K562 (cell line): ENCODE results near the gene DHDDS. TPM values are rescaled to one million over a fixed set of nuclear protein-coding genes. Genes with fewer than 3 reads are reported as not detected.

Experiments
- CREB1 ChIP-seq, 2 experiments: sonication (generic) in 1 of 2; formaldehyde crosslinking in 1 of 2; IDR thresholded peaks; 2 replicates each; pipeline versions ENCODE4 v1.6.1 to v1.8.0; 2012 to 2022; ENCODE audit warnings: inconsistent platforms in 1 of 2, mild to moderate bottlenecking in 1 of 2, missing genetic modification reagents in 1 of 2, moderate library complexity in 1 of 2
- EGR1 ChIP-seq: fragments of 450-650 bp; conservative IDR thresholded peaks from 2 replicates; pipeline ENCODE4 v1.6.1; 2017; ENCODE audit warnings: mild to moderate bottlenecking
- FOXM1 ChIP-seq, 2 experiments: fragments of 450-650 bp in 1 of 2; sonication (generic) in 1 of 2; formaldehyde crosslinking in 1 of 2; IDR thresholded peaks; 2 replicates each; pipeline versions ENCODE4 v1.6.1 to v1.9.0; 2017 to 2022; ENCODE audit warnings: low read depth in 2 of 2, mild to moderate bottlenecking in 2 of 2, missing genetic modification reagents in 1 of 2, moderate library complexity in 1 of 2
- LEF1 ChIP-seq: fragments of 450-650 bp; IDR thresholded peaks from 2 replicates; pipeline ENCODE4 v1.6.1; 2016; ENCODE audit warnings: mild to moderate bottlenecking
- MTA3 ChIP-seq: fragments of 450-650 bp; formaldehyde crosslinking; IDR thresholded peaks from 2 replicates; pipeline ENCODE4 v1.6.1; 2017; ENCODE audit warnings: mild to moderate bottlenecking, borderline replicate concordance
- NFIX ChIP-seq: fragments of 250-450 bp; sonication (Bioruptor Pico); IDR thresholded peaks from 2 replicates; pipeline ENCODE4 v1.4.0; 2020; ENCODE audit warnings: low read depth, mild to moderate bottlenecking, moderate library complexity
- NR2C1 ChIP-seq, 2 experiments: fragments of 450-650 bp; IDR thresholded peaks; 2 replicates each; pipeline ENCODE4 v1.6.1; 2017; ENCODE audit warnings: mild to moderate bottlenecking in 2 of 2, antibody characterized with exemption in 1 of 2, inconsistent platforms in 1 of 2, missing compliant biosample characterization in 1 of 2, missing genetic modification characterization in 1 of 2
- RB1 ChIP-seq: fragments of 450-650 bp; IDR thresholded peaks from 2 replicates; pipeline ENCODE4 v1.6.1; 2017; ENCODE audit warnings: low read depth, mild to moderate bottlenecking
- SMAD1 ChIP-seq: fragments of 150-350 bp; IDR thresholded peaks from 2 replicates; pipeline ENCODE4 v1.6.1; 2014; ENCODE audit warnings: low read length, low read depth; ENCODE audit not compliant: partially characterized antibody
- SMARCC2 ChIP-seq: fragments of 450-650 bp; IDR thresholded peaks from 2 replicates; pipeline ENCODE4 v1.6.1; 2017; ENCODE audit warnings: antibody characterized with exemption, moderate library complexity, mild to moderate bottlenecking, low read depth
- TRIM25 ChIP-seq: fragments of 450-650 bp; IDR thresholded peaks from 2 replicates; pipeline ENCODE4 v1.7.0; 2016; ENCODE audit warnings: borderline replicate concordance
- ZNF551 ChIP-seq: fragments of 250-450 bp; sonication (Bioruptor Pico); IDR thresholded peaks from 2 replicates; pipeline ENCODE4 v1.5.0; 2021; ENCODE audit warnings: mild to moderate bottlenecking, moderate library complexity
- ZNF561 ChIP-seq: fragments of 450-650 bp; formaldehyde crosslinking; conservative IDR thresholded peaks from 2 replicates; pipeline ENCODE4 v1.4.0; 2020; ENCODE audit warnings: mild to moderate bottlenecking, moderate library complexity
- ZNF696 ChIP-seq: fragments of 250-450 bp; sonication (Bioruptor Pico); conservative IDR thresholded peaks from 2 replicates; pipeline ENCODE4 v1.4.0; 2020; ENCODE audit warnings: mild to moderate bottlenecking, moderate library complexity
- ZNF740 ChIP-seq, 3 experiments: fragments of 200-800 bp in 1 of 3; sonication (Bioruptor generic) in 1 of 3; sonication (generic) in 1 of 3; formaldehyde crosslinking in 1 of 3; IDR thresholded peaks; 2 replicates each; pipeline versions ENCODE4 v1.6.1 to v1.8.0; 2016 to 2022; ENCODE audit warnings: mild to moderate bottlenecking in 2 of 3, missing compliant biosample characterization in 2 of 3, missing genetic modification characterization in 2 of 3, missing genetic modification reagents in 1 of 3
- polyA plus RNA-seq, 8 experiments: library from polyadenylated mRNA; depleted of rRNA in 4 of 8; stranded (reverse) in 5 of 8; unstranded in 3 of 8; fragments of >200 nt; fragmentation: Nextera tagmentation in 2 of 8; fragmentation: Illumina TruSeq in 1 of 8; extraction: Ambion mirVana in 2 of 8; extraction: Trizol in 1 of 8; gene quantifications; 2 replicates each; pipeline versions ENCODE4 v1.2.1 to v1.2.3, GENCODE V29; 2011 to 2014; ENCODE audit warnings: inconsistent platforms in 1 of 8, missing spikeins in 1 of 8
- total RNA-seq, 7 experiments: library from RNA; depleted of rRNA in 6 of 7; stranded (reverse); fragments of >200 nt in 6 of 7; fragmentation: Illumina TruSeq in 2 of 7; extraction: Trizol in 2 of 7; gene quantifications; 2 replicates each; pipeline versions ENCODE4 v1.2.1 to v1.2.3, GENCODE V29; 2011 to 2021; ENCODE audit warnings: low replicate concordance in 1 of 7
- TF ChIP-seq, protein P1 (sequence below): sonication (generic); formaldehyde crosslinking; IDR thresholded peaks from 2 replicates; pipeline ENCODE4 v1.8.0; 2023; ENCODE audit warnings: mild to moderate bottlenecking, missing genetic modification reagents
- TF ChIP-seq, protein P2 (sequence below): fragments of 250-450 bp; sonication (Bioruptor Pico); IDR thresholded peaks from 2 replicates; pipeline ENCODE4 v1.5.0; 2021
- TF ChIP-seq, protein P3 (sequence below): conservative IDR thresholded peaks from 2 replicates; pipeline ENCODE4 v1.6.1; 2011; ENCODE audit warnings: low read depth, mild to moderate bottlenecking, low read length; ENCODE audit not compliant: control insufficient read depth

The DHDDS gene
- total and polyA plus RNA-seq, 9 of the 15 experiments (the other 6 are each of a cell fraction or from before 2014, with no cell fraction given) = 33.3 to 55.0 (median 44.3) TPM

- TF ChIP-seq, protein P1, sequence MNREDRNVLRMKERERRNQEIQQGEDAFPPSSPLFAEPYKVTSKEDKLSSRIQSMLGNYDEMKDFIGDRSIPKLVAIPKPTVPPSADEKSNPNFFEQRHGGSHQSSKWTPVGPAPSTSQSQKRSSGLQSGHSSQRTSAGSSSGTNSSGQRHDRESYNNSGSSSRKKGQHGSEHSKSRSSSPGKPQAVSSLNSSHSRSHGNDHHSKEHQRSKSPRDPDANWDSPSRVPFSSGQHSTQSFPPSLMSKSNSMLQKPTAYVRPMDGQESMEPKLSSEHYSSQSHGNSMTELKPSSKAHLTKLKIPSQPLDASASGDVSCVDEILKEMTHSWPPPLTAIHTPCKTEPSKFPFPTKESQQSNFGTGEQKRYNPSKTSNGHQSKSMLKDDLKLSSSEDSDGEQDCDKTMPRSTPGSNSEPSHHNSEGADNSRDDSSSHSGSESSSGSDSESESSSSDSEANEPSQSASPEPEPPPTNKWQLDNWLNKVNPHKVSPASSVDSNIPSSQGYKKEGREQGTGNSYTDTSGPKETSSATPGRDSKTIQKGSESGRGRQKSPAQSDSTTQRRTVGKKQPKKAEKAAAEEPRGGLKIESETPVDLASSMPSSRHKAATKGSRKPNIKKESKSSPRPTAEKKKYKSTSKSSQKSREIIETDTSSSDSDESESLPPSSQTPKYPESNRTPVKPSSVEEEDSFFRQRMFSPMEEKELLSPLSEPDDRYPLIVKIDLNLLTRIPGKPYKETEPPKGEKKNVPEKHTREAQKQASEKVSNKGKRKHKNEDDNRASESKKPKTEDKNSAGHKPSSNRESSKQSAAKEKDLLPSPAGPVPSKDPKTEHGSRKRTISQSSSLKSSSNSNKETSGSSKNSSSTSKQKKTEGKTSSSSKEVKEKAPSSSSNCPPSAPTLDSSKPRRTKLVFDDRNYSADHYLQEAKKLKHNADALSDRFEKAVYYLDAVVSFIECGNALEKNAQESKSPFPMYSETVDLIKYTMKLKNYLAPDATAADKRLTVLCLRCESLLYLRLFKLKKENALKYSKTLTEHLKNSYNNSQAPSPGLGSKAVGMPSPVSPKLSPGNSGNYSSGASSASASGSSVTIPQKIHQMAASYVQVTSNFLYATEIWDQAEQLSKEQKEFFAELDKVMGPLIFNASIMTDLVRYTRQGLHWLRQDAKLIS = no peak
- TF ChIP-seq MTA3 = 0 out of 2 replicates have a peak, but pooled peaks have one; percentile 38
- TF ChIP-seq SMARCC2 = peak; percentile 76; the same call in 1 of the 2 replicates
- no peak for TF ChIP-seq ZNF561 (CRISPR knock-in tag)
- TF ChIP-seq ZNF696 (CRISPR knock-in tag) = no peak
- TF ChIP-seq ZNF740 (CRISPR knock-in tag; IDR thresholded peaks at IDR 0.05) = no peak
- TF ChIP-seq ZNF740 (tag; IDR thresholded peaks at IDR 0.05) = no peak
- no peak for TF ChIP-seq ZNF551 (CRISPR knock-in tag)
- TF ChIP-seq, protein P2, sequence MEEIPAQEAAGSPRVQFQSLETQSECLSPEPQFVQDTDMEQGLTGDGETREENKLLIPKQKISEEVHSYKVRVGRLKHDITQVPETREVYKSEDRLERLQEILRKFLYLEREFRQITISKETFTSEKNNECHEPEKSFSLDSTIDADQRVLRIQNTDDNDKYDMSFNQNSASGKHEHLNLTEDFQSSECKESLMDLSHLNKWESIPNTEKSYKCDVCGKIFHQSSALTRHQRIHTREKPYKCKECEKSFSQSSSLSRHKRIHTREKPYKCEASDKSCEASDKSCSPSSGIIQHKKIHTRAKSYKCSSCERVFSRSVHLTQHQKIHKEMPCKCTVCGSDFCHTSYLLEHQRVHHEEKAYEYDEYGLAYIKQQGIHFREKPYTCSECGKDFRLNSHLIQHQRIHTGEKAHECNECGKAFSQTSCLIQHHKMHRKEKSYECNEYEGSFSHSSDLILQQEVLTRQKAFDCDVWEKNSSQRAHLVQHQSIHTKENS = no peak
- no peak for TF ChIP-seq NFIX
- no peak for TF ChIP-seq SMAD1
- TF ChIP-seq, protein P3, sequence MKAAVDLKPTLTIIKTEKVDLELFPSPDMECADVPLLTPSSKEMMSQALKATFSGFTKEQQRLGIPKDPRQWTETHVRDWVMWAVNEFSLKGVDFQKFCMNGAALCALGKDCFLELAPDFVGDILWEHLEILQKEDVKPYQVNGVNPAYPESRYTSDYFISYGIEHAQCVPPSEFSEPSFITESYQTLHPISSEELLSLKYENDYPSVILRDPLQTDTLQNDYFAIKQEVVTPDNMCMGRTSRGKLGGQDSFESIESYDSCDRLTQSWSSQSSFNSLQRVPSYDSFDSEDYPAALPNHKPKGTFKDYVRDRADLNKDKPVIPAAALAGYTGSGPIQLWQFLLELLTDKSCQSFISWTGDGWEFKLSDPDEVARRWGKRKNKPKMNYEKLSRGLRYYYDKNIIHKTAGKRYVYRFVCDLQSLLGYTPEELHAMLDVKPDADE = no peak
- TF ChIP-seq TRIM25 = no peak
- peak; percentile 60; the same call in 1 of the 2 replicates for TF ChIP-seq LEF1
- TF ChIP-seq EGR1 = peak; percentile 68
- no peak for TF ChIP-seq CREB1 (IDR thresholded peaks at IDR 0.05)
- no peak for TF ChIP-seq CREB1 (CRISPR knock-in tag; IDR thresholded peaks at IDR 0.05)
- TF ChIP-seq RB1 = no peak; the same call in 1 of the 2 replicates
- TF ChIP-seq NR2C1 (IDR thresholded peaks at IDR 0.05) = 0 out of 2 replicates have a peak, but pooled peaks have one; percentile 33
- TF ChIP-seq NR2C1 (tag; IDR thresholded peaks at IDR 0.05) = peak; percentile 87
- no peak for TF ChIP-seq FOXM1 (IDR thresholded peaks at IDR 0.05; ENCODE audit: low read depth)
- TF ChIP-seq FOXM1 (CRISPR knock-in tag; IDR thresholded peaks at IDR 0.05; ENCODE audit: low read depth) = no peak
These were observed 44.7 kb upstream of the DHDDS start (continued) for GRCh38 chr1:26387447-26387846.
